Esophagus squamous epithelium (tissue), 5 donors: ENCODE measurements around the gene PSMA5. TPM values are rescaled to one million over a fixed set of nuclear protein-coding genes. Genes with fewer than 3 reads are reported as not detected.
A peak's percentile ranks its signal among the peaks of the same experiment; 100 is the strongest.
"Not testable (repeated sequence)": the region's sequence is repeated elsewhere in the genome, so short reads cannot be mapped to it uniquely, and the experiment has no call there.

ENCODE experiments used
- DNase-seq: peaks from one replicate; lab custom pipeline; 2025; lab: John Stamatoyannopoulos, UW
- H3K27ac ChIP-seq, 4 donors: fragments of 200-600 bp; sonication (generic); one replicate each; pipeline ENCODE4 v1.5.1; 2016 to 2019; ENCODE audit warnings: mild to moderate bottlenecking in 1 of 4
- H3K27me3 ChIP-seq, 4 donors: fragments of 200-600 bp; sonication (generic); 1 replicate in 3 of 4; 2 replicates in 1 of 4; pipeline versions ENCODE4 v1.5.1 to v1.6.0; 2017 to 2021; ENCODE audit warnings: antibody characterized with exemption in 1 of 4
- H3K36me3 ChIP-seq, 3 donors: fragments of 200-600 bp; sonication (generic); one replicate each; pipeline ENCODE4 v1.5.1; 2016 to 2019
- H3K4me1 ChIP-seq, 3 donors: fragments of 200-600 bp; sonication (generic); one replicate each; pipeline ENCODE4 v1.5.1; 2017 to 2019
- H3K4me3 ChIP-seq, 4 donors: fragments of 200-600 bp; sonication (generic); 1 replicate in 3 of 4; 2 replicates in 1 of 4; pipeline ENCODE4 v1.5.1; 2016 to 2019; ENCODE audit warnings: mild to moderate bottlenecking in 2 of 4, moderate library complexity in 1 of 4
- H3K9me3 ChIP-seq, 3 donors: fragments of 200-600 bp; sonication (generic); one replicate each; pipeline ENCODE4 v1.5.1; 2016 to 2019
- POLR2A ChIP-seq, 4 donors: fragments of 450-650 bp; IDR thresholded peaks; one replicate each; pipeline ENCODE4 v1.6.1; 2017; ENCODE audit warnings: antibody characterized with exemption in 4 of 4, mild to moderate bottlenecking in 4 of 4, moderate library complexity in 3 of 4
- WGBS, 2 donors: methylation state at CpG; one replicate each; pipeline ENCODE4 v1.1.5; 2018; 5-methylcytosine and 5-hydroxymethylcytosine counted together
- intact Hi-C: fragments of 100-400 bp; cut with DNase I; formaldehyde crosslinking; loops from one replicate; pipeline ENCODE4 v1.15.0; 2022
- total RNA-seq, 4 donors: library from RNA; depleted of rRNA; stranded (reverse); fragments of >200 nt; gene quantifications; one replicate each; pipeline ENCODE4 v1.1.0, GENCODE V29; 2016
- TF ChIP-seq, protein P1 (sequence below), 6 experiments: fragments of 450-650 bp in 4 of 6; fragments of 200-600 bp in 2 of 6; sonication (generic) in 2 of 6; IDR thresholded peaks; one replicate each; pipeline ENCODE4 v1.5.1; 2016 to 2019; ENCODE audit warnings: antibody characterized with exemption in 6 of 6, mild to moderate bottlenecking in 4 of 6, moderate library complexity in 4 of 6
- donor health status: DM: yes; HTN: yes; CAD: no.

The PSMA5 gene
- total RNA-seq, 4 donors from 2014 or later: 31.5 to 57.7 (median 46.8) TPM

DNA sequence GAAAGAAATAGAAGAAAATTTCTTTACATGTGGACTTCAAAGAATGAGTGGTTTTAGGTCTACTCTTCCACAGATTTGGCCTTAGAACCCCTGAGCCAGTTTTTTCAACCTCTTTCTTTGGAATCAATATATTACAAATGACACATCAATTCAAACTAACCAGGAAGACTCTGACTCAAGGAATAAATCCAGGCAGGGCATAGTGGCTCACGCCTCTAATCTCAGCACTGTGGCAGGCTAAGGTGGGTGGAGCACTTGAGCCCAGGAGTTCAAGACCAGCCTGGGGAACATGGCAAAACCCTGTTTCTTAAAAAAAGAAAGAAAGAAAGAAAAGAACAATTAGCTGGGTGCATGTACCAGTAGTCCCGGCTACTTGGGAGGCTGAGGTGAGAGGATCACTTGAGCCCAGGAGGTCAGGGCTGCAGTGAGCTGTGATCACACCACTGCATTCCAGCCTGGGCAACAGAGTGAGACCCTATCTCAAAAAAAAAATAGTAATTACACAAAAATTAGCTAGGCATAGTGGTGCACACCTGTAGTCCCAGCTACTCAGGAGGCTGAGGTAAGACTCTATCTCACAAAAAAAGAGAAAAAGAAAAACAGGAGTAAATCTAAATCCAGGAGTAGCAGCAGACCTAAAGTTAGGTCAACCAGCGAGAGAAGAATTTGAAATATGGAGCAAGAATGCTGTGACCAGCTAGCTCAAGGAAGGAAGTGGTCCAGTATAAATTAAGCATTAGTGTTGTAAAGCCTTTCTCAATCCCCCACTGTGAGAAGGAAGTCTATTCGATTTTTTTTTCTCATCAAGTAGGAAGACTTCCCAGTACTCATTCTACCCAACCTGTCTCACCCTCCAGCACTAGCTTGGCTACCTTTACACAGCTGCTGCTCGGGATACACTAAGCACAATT is 30.4 kb downstream of the PSMA5 start:
- peak overlapping the region; percentile 42 to 82 (median 66) for H3K4me3 ChIP-seq
- no peak for DNase-seq
- H3K36me3 ChIP-seq: peaks cover 0 to 3% (median 0%) of the 10 kb centered on the region in 3 donors
- H3K27ac ChIP-seq: peak overlapping the region; percentile 81 to 93 (median 89)
- no peaks in the 10 kb centered on the region for H3K9me3 ChIP-seq
- no peak for TF ChIP-seq POLR2A (IDR thresholded peaks at IDR 0.05)
- TF ChIP-seq, protein P1, sequence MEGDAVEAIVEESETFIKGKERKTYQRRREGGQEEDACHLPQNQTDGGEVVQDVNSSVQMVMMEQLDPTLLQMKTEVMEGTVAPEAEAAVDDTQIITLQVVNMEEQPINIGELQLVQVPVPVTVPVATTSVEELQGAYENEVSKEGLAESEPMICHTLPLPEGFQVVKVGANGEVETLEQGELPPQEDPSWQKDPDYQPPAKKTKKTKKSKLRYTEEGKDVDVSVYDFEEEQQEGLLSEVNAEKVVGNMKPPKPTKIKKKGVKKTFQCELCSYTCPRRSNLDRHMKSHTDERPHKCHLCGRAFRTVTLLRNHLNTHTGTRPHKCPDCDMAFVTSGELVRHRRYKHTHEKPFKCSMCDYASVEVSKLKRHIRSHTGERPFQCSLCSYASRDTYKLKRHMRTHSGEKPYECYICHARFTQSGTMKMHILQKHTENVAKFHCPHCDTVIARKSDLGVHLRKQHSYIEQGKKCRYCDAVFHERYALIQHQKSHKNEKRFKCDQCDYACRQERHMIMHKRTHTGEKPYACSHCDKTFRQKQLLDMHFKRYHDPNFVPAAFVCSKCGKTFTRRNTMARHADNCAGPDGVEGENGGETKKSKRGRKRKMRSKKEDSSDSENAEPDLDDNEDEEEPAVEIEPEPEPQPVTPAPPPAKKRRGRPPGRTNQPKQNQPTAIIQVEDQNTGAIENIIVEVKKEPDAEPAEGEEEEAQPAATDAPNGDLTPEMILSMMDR (IDR thresholded peaks at IDR 0.05): no peak
- H3K4me1 ChIP-seq: peaks cover 0 to 73% (median 20%) of the 10 kb centered on the region in 3 donors
- intact Hi-C loops: no loop called here
- WGBS, 2 donors: 45 to 58% methylated on average over 5 of the region's 5 CpGs
- H3K27me3 ChIP-seq: peaks cover 0 to 8% (median 0%) of the 10 kb centered on the region in 4 donors

DNA sequence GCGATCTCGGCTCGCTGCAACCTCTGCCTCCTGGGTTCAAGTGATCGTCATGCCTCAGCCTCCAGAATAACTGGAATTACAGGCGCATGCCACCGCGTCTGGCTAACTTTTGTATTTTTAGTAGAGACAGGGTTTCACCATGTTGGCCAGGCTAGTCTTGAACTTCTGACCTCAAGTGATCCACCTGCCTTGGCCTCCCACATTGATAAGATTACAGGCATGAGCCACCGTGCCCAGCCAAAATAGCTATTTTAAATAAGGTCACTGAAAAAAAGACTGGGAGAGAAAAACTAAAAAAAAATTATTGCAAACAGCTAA is 31.0 kb downstream of the PSMA5 start:
- H3K27me3 ChIP-seq, intact Hi-C loops, H3K36me3 ChIP-seq, DNase-seq, H3K9me3 ChIP-seq: not testable (repeated sequence)
- H3K4me1 ChIP-seq: peaks cover 1 to 79% (median 26%) of the 10 kb centered on the region in 3 donors
- WGBS, 2 donors: 55 to 63% methylated on average over 7 to 8 of the region's 8 CpGs
- peak overlapping the region in 3 of 4 donors; percentile 15 to 82 (median 75) for H3K4me3 ChIP-seq
- peak overlapping the region in 3 of 4 donors; percentile 81 to 93 (median 86) for H3K27ac ChIP-seq

DNA sequence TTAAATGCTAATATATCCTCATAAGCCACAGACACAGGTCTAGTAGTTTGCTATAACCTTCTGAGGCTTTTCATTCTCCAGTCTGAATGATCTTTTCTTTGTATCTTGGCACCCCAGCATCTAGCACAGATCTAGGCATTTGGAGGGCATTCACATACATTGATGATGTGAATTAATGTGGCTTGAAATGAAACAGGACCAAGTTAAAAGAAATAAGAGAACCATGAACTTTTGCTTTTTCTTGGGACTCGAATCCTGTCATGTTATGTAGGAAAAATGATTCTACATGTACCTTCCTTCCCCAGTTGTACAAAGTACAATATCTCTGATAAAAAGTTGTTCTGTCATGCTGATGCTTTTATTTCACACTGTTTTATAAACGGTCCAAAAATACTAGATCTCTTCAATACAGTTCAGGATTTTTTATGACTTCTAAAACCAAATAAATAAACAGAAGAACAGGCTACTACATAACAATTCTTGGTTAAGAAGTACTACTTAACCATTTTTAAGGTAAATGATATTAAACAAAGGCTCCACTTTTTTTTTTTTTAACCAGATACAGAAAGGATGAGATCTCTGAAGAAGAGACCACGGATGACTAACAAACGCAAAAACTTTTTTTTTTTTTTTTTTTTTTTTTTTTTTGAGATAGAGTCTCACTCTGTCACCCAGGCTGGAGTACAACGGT is 31.5 kb downstream of the PSMA5 start:
- no peak for DNase-seq
- TF ChIP-seq POLR2A (IDR thresholded peaks at IDR 0.05): no peak
- TF ChIP-seq, protein P1 (IDR thresholded peaks at IDR 0.05): no peak
- Histone ChIP-seq H3K4me3 (peak overlapping the region in 3 of 4 donors; percentile 15 to 82 (median 75)), H3K4me1 (peaks cover 6 to 84% (median 31%) of the 10 kb centered on the region in 3 donors), H3K27me3 (peaks cover 0 to 8% (median 0%) of the 10 kb centered on the region in 4 donors), H3K36me3 (no peaks in the 10 kb centered on the region), H3K27ac (peak overlapping the region; percentile 34 to 93 (median 76)), H3K9me3 (no peaks in the 10 kb centered on the region)
- intact Hi-C loops: no loop called here
- WGBS, 2 donors: 57 to 63% methylated on average over 5 of the region's 5 CpGs

DNA sequence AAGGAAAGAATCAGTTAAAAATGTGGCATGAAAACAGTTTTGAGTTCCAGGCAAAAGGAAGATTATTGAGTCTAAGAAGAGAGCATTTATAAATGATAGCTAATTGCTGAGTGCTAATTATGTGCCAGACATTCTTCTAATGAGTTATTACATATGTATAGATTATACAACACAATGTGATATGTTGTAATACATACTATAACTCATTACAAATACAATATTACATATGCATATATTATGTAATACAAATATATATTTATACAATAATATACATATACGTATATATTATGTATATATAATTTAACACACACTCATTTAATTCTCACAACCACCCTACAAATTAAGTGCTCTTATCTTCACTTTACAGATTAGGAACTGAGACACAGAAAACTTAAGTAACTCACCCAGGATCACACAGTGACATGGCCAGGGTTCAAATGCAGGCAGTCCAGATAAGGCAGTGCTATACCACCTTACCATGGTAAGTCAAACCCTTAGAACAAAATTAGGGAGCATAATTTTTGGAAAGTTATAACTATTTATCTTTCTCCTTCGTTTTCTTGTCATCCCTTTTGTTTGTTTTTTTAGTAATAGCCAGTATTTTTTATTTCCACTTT is 32.5 kb downstream of the PSMA5 start:
- Histone ChIP-seq H3K4me1 (peaks cover 10 to 88% (median 39%) of the 10 kb centered on the region in 3 donors), H3K27me3 (peaks cover 0 to 8% (median 0%) of the 10 kb centered on the region in 4 donors), H3K36me3 (no peaks in the 10 kb centered on the region), H3K9me3 (no peaks in the 10 kb centered on the region), H3K27ac (peak overlapping the region; percentile 34 to 93 (median 88)), H3K4me3 (peak overlapping the region in 3 of 4 donors; percentile 15 to 82 (median 75))
- intact Hi-C loops: no loop called here
- WGBS, 2 donors: 40 to 51% methylated on average over 2 of the region's 2 CpGs
- TF ChIP-seq, protein P1 (IDR thresholded peaks at IDR 0.05): no peak
- no peak for TF ChIP-seq POLR2A (IDR thresholded peaks at IDR 0.05)
- DNase-seq: no peak

DNA sequence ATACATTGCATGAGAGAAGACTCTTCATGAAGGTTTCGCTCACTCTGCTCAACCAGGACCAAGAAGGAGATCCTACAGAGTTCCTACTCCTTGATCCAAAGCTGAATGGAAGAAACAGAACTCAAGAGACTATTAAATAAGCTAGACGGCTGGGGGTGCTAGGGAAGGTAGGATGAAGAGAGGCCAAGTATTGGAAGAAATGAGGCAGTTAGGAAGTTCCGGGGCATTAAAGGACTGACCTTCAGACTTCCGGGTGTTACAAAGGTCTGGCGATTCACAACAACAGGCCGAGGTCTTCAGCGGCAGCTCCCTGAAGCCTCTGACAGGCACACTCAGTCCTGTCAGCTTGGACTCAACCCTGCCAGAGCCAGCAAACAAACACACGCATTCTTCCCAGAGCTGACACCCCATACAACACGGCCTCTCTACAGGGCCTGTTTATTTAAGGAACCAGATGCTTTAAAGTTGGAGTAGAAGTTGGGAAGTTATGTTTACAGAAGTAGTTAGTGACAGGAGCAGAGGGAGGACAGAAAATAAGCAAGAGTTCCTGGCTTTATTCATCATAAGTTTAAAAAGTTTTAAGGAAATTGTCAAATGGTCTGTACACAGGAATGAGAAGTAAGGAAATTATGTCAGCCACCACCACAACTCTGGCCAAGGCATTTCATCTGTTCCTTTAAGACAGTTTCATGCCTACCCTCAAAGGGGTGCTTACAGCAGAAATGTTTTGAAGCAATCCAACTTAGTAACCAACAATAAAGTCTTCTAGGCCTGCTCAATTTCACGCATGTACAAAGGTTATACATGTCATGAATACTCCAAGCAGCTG is 33.2 kb downstream of the PSMA5 start:
- no peak for DNase-seq
- peak overlapping the region; percentile 34 to 93 (median 88) for H3K27ac ChIP-seq
- H3K4me3 ChIP-seq: peak overlapping the region in 3 of 4 donors; percentile 18 to 75 (median 52)
- 48 to 52% methylated on average over 8 to 10 of the region's 10 CpGs for WGBS, 2 donors
- H3K27me3 ChIP-seq: peaks cover 0 to 8% (median 0%) of the 10 kb centered on the region in 4 donors
- no peaks in the 10 kb centered on the region for H3K36me3 ChIP-seq
- TF ChIP-seq POLR2A (IDR thresholded peaks at IDR 0.05): peak in 2 of 4 donors; percentile 12 to 27
- TF ChIP-seq, protein P1 (IDR thresholded peaks at IDR 0.05): no peak
- intact Hi-C loops: no loop called here
- peaks cover 10 to 88% (median 38%) of the 10 kb centered on the region in 3 donors for H3K4me1 ChIP-seq
- no peaks in the 10 kb centered on the region for H3K9me3 ChIP-seq
